HuH-7.5 (cell line): ENCODE results near the gene FRK.
"Not testable (repeated sequence)": the region's sequence is repeated elsewhere in the genome, so short reads cannot be mapped to it uniquely, and the experiment has no call there.

Source experiments
- DNase-seq: peaks from one replicate; pipeline ENCODE4 v3.0.0; 2011; ENCODE audit warnings: low spot score

FRK gene

GRCh38 chr6:115937502-115937901 lies 123.2 kb downstream of the FRK start:
- DNase-seq, result not testable (repeated sequence)

GRCh38 chr6:115935361-115935760 lies 125.3 kb downstream of the FRK start:
- no peak for DNase-seq

DNA sequence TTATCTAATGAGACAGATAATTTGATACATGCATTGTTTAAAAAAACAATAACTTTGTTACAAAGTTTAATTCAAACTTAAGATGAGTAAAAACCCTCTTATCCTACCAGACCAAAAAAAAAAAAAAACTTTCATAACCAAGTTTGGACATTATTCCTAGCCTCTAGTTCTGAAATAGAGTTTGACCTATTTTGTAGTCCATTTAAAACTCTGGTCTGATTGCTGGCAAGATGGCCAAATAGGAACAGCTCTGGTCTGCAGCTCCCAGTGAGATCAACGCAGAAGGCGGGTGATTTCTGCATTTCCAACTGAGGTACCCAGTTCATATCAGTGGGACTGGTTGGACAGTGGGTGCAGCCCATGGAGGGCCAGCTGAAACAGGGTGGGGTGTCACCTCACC lies 125.9 kb downstream of the FRK start:
- DNase-seq, result no peak

DNA sequence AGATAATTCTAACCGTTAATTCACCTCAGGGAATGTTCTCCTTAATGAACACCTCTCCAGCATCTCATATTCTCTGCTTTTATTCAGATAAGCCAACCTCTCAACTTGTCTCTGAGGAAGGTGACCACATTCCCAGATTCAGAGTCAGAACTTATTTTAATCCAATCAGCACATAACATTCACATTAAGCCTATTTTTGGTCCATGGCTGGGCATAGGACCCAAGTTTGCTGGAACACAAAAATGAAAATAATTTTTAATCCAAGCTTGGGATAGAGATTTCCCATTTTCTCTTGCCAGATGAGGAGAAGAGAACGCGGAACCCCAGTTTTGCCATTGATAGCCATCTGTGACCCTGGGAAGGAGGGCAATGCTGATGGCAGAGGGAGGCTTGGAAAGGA lies 126.5 kb downstream of the FRK start:
- no peak for DNase-seq

DNA sequence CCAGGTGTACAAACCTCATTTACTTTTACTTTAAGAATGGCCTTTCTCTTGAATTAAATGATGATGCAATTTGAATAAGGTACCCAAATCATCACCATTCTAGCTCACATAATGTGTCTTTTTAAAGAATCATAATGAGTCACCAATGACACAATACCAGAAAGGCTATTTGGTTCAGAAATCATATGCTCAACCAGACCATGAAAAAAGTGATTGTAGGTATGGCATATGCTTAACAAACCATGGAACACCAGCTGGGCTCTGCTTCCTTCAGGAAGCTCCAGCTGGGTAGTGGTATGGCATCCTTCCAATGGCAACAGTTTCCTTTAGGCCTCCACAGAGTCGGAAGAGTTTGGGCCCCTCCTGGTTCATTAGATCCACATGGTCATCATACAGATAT lies 128.2 kb downstream of the FRK start:
- DNase-seq, result no peak

- DNase-seq, result not testable (repeated sequence)
These were observed 132.7 kb downstream of the FRK start for GRCh38 chr6:115928000-115928399.

DNA sequence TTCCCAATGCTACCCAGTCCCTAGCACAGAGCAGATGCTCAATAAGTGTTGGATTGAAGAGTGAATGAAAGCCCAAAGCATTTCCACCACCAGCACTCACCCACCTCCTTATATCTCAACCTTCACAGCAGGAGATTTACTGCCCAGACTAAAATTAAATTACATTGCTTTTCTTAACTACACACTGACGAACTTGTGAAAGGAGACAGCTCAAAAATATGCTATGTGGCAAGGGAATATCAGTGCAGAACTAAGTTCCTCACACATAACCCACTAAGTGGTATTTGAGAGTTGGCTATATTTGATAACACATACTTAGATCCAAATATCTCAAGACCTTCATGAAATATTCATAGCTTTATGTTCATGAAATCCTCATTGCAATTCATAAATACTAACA lies 137.7 kb downstream of the FRK start:
- no peak for DNase-seq

DNA sequence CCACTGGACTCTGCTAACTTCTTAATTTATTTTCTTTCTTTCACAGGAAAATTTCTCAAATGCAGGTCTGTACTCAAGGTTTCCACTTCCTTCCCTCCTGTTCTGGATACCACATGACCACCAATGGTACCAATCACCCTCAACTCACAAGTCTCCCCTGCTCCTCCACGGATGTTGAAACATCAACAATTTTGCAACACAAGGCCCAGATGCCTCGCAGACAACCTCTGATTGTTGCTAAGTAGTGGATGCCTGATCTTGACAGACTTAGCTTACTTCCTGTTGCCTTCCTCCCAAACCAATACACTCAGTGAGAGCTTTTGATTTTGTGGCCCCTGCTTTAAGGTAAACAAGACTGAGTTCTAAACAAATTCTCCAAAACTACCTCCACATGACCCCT lies 146.6 kb downstream of the FRK start:
- no peak for DNase-seq

DNA sequence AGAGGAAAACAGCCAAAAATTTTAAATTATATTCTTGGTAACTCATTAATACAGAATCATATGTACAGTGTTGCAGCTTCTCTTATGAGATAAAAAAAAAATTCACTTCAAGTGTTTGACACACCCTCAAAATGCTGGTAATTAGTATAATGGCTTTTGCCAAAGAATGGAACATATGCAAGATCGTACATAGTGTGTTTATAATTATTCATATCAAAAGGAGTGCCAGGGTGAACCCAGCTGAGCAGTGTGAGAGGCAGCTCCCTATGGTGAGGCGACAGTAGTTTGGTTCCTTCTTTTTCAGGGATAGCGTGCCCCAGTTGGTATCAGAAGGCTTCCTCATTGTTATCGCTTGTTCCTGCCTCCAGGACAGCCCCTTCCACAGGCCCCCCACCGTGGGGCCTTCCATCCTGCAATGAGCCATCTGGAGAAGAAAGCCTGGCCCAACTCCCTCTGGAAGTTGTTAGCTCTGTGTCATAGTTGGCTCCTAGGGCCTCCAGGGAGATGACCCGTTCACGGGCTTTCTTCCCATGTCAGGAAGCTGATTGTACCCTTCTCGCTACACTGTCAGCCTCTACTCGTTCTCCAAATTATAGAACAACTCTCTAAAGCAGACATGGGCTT lies 150.7 kb downstream of the FRK start:
- no peak for DNase-seq

- no peak for DNase-seq
These were observed 151.7 kb downstream of the FRK start for GRCh38 chr6:115908906-115909559.

DNA sequence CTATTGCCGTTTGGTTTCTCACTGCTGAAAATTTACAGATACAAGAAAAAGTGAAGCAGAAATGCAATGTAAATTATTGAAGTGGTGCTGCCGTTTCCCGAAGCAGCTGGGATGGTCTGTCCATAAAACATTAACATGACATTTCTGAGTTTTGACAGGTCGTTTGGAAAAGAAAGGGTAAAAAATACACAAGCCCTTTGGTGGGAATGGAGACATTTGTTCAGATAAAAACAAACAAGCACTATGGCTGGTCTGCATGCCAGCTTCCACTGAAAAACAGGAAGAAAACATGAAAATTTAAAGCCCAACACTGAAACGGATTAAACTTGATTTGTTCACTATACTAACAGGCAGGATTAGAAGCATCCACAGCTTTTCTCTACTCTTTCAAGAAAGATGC lies 155.2 kb downstream of the FRK start:
- DNase-seq, result no peak

DNA sequence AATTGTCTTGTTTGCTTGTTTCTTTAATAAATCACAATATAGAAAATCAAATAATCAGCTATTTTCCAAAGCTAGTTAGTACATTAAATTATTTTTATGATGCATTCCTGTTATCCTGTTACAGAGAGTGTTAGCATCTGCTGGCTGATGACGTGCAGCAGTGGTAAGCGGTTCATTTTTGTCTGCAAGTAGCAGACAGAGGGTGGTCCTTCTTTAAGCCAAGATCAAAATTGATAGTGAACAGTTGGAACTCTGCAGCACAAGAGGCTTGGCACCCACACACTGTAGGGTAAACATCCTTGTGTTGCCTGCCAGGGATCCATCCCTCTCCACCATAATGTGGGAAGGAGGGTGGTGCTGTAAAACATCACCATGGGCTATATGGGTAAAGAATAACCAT lies 158.3 kb downstream of the FRK start:
- no peak for DNase-seq

DNA sequence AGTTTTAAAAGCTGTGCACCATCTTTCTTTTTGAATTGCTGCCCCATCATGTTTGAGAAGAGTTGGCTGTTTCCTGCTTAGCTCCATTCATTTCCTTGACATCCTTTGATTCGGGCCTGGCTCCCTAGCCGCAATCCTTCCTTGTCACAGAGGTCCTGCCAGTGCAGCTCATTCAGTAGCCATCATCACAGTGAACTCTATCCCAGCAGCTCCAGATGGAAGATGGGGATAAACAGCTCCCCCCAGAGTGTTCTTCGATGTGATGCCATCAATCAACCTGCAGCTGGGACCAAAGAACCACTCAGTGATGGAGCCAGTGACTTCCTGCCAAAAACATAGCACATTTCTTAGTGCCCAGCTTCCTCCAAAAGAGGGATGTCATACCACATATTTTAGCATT lies 158.8 kb downstream of the FRK start:
- no peak for DNase-seq

DNA sequence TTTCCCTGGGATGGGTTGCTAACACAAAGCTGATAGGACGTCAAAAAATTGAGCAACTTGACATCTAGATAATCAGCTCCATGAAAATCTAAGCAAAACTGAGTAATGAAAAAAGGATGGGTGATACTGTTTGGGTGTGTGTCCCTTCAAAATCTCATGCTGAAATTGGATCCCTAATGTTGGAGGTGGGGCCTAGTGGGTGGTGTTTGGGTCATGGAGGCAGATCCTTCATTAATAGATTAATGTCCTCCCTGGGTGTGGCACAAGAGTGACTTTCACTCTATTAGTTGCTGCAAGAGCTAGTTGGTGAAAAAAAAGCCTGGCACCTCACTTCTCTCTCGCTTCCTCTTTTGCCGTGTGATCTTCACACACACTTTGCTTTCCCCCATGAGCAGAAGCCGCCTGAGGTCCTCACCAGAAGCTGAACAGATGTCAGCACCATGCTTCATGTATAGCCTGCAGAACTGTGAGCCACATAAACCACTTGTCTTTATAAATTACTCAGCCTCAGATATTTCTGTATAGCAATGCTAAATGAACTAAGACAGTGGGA lies 160.9 kb downstream of the FRK start:
- no peak for DNase-seq

GRCh38 chr6:115898246-115898645 lies 162.4 kb downstream of the FRK start:
- DNase-seq, result no peak

GRCh38 chr6:115896538-115897129 lies 164.1 kb downstream of the FRK start:
- no peak for DNase-seq

DNA sequence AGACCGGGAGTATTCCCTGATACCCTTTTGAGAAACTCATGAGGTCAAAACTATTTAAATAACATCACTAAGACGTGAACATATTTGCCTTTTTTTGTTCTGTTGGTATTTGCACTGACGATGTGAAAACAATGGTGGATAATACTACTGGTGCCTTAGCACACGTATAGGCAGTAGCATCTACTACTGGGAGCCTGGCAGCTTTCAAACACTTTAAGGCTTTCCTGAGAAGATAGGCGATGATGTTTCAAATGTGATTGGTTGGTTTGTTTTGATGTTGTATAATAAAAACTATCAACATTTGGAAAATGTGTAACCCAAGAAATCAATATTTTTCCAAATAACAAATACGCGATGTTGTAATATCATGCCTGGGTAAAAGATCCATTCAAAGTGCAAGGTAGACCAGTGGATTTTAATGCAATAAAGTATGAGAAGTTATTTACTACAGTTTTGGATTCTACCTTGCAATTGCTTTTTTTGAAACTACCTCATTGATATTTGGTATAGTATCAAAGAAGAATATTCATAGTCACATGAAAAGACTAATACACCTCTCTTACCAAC lies 166.2 kb downstream of the FRK start:
- no peak for DNase-seq

DNA sequence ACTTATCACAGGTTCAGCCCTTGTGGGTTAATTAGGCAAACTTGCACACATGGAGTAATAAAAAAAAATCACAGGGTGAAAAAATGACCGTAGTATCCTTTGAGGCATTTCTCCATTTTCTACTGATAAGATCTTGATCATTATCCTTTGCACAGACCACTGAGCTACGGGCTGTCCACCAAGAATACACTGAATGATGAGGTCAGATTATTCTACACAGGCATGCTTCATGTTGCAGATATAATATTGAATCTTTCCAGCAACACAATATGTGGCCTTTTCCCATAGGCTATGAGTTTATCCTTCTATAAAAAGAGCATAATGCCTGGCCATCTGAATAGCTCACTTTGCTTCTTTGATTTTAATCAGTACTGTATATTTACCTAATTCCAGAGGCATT lies 168.9 kb downstream of the FRK start:
- DNase-seq, result no peak

GRCh38 chr6:115891111-115891669 lies 169.5 kb downstream of the FRK start:
- no peak for DNase-seq

- no peak for DNase-seq
These were observed 170.5 kb downstream of the FRK start for GRCh38 chr6:115890238-115890637.

- DNase-seq, result not testable (repeated sequence)
These were observed 171.8 kb downstream of the FRK start for GRCh38 chr6:115888687-115889470.

GRCh38 chr6:115887891-115888290 lies 172.8 kb downstream of the FRK start:
- no peak for DNase-seq
